Activated naive CD8-positive, alpha-beta T cell treated with anti-CD3 and anti-CD28 coated beads, Interleukin-2, amount 10 ng/mL, durations not matched to agents 7 days and 5 days (primary cell): ENCODE data around the gene CSRNP3. TPM values are rescaled to one million over a fixed set of nuclear protein-coding genes. Genes with fewer than 3 reads are reported as not detected.

ENCODE experiments used
- ATAC-seq: fragments of 150-1000 bp; cut with Tn5 transposase; one replicate; pipeline ENCODE4 v1.10.0; 2021; ENCODE audit warnings: low read depth, moderate library complexity
- POLR2A ChIA-PET: fragments of 350-600 bp; sonication (Branson Sonifier 250); formaldehyde crosslinking; loops from one replicate; lab custom pipeline; 2021; ENCODE audit warnings: antibody characterized with exemption; lab: Charles Lee
- DNase-seq: peaks from one replicate; pipeline ENCODE4 v3.0.0; 2021
- H3K27ac Mint-ChIP-seq: one replicate; pipeline ENCODE4 v1.8.0; 2022; ENCODE audit warnings: mild to moderate bottlenecking, mixed read lengths
- H3K27me3 Mint-ChIP-seq: one replicate; pipeline ENCODE4 v1.8.0; 2022; ENCODE audit warnings: mild to moderate bottlenecking, moderate library complexity, mixed read lengths
- H3K36me3 Mint-ChIP-seq: one replicate; pipeline ENCODE4 v1.8.0; 2021; ENCODE audit warnings: mild to moderate bottlenecking, mixed read lengths
- H3K4me1 Mint-ChIP-seq: one replicate; pipeline ENCODE4 v1.8.0; 2021; ENCODE audit warnings: mixed read lengths
- H3K4me3 Mint-ChIP-seq: one replicate; pipeline ENCODE4 v1.8.0; 2022; ENCODE audit warnings: mild to moderate bottlenecking, moderate library complexity, mixed read lengths
- H3K9me3 Mint-ChIP-seq: one replicate; pipeline ENCODE4 v1.8.0; 2021; ENCODE audit warnings: mixed read lengths
- total RNA-seq, 2 experiments: library from RNA; stranded (reverse); gene quantifications; one replicate each; pipeline ENCODE4 v1.2.3, GENCODE V29; 2021

Gene CSRNP3
- total RNA-seq, 2 experiments from 2014 or later, result not detected

DNA sequence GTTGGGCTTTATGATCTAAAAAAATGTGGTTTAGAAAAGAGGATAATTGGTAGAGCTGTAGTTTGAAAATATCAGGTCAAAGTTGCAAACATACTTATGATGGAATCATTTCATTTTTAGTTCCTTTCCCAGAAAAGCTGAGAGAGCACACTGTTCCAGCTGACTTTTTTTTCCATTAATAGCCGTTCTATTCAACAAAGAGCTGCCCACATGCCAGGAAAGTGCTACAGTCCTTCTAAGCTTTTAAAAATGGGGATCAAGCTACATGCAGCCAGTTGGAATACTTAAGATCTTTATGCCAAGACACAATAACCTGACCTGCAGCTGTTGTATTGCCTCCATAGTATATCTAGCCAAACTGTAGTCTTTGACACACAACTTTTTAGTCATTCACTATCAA, 213.0 kb downstream of the CSRNP3 start:
- no peaks in the 10 kb centered on the region for H3K9me3 Mint-ChIP-seq
- H3K27me3 Mint-ChIP-seq, result peaks cover 9% of the 10 kb centered on the region
- H3K4me3 Mint-ChIP-seq, result no peak overlapping the region
- ATAC-seq, result no peak
- no peaks in the 10 kb centered on the region for H3K4me1 Mint-ChIP-seq
- no peak for DNase-seq
- no peak overlapping the region for H3K27ac Mint-ChIP-seq
- POLR2A ChIA-PET, result no interaction called here
- no peaks in the 10 kb centered on the region for H3K36me3 Mint-ChIP-seq

DNA sequence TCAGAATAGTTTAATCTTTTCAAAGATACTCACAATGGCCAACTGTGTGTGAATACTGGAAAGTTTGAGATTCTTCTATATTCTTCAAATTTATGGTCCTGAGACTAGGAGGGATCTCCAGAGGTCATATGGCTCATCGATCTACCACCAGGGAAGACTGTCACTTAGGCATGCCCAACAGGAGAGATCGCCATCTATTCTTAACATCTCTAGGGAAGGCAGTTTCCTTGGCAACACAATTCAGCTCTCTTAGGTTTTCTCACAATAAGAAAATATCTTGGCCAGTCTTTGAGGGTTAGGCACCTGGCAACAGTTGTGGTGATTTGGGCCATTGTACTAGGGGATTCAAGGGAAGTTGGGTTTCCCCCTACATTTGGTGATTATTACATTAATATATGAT, 217.3 kb downstream of the CSRNP3 start:
- Mint-ChIP-seq H3K27ac (no peak overlapping the region), H3K4me1 (no peaks in the 10 kb centered on the region), H3K9me3 (no peaks in the 10 kb centered on the region), H3K27me3 (peaks cover 13% of the 10 kb centered on the region), H3K36me3 (no peaks in the 10 kb centered on the region), H3K4me3 (no peak overlapping the region)
- ATAC-seq, result no peak
- DNase-seq, result no peak
- POLR2A ChIA-PET, result no interaction called here

DNA sequence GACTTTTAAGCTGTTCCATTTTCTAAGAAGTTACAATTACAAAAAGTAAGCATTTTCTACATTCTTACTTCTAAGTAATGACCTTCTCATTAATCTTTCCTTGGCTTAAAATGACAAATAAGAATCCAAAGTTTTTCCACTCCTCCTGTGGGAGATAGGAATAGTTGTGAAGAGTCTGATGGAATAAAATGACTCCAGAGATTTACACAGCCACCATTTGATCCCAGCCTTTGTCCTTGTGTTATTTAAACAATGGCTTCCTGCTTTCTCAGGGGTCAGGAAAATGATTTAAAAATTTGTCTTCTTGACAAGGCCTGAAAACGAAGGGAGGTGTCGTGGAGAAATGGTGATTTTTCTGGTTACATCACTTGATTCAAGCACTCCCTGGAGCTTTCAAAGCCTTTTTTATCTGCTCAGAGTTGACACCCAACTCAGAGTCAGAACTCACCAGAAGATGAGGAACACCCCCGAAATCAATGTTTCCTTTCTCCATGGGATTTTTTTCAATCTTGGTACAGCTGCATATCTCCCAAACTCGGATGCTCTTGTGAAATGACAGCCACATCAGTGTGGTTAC, 218.0 kb downstream of the CSRNP3 start:
- Mint-ChIP-seq H3K4me3 (no peak overlapping the region), H3K27me3 (peaks cover 9% of the 10 kb centered on the region), H3K9me3 (no peaks in the 10 kb centered on the region), H3K27ac (no peak overlapping the region), H3K4me1 (no peaks in the 10 kb centered on the region), H3K36me3 (no peaks in the 10 kb centered on the region)
- ATAC-seq (no peak), DNase-seq (no peak)
- POLR2A ChIA-PET, result no interaction called here

DNA sequence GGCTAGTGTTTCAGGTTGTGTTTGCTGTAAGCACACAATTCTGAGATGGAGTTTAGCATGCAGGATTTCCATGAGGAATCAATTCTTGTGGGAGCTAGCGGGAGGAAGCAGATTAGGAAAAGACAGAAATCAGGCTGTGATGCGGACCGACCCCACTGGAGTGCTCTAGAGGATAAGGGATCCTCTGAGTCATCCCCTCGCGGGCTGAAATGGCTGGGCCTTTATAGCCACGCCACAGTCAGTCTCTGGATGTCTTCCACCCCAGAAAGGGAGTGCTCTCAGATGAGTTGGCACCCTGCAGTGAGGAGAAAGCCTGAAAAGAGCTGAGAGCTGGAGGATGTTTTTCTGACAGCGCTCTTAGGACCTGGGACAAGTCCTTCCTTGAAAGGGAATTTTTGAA, 222.1 kb downstream of the CSRNP3 start:
- ATAC-seq (no peak), DNase-seq (no peak)
- H3K4me1 Mint-ChIP-seq, result no peaks in the 10 kb centered on the region
- POLR2A ChIA-PET, result no interaction called here
- H3K27ac Mint-ChIP-seq, result no peak overlapping the region
- H3K9me3 Mint-ChIP-seq, result no peaks in the 10 kb centered on the region
- peaks cover 4% of the 10 kb centered on the region for H3K27me3 Mint-ChIP-seq
- no peaks in the 10 kb centered on the region for H3K36me3 Mint-ChIP-seq
- H3K4me3 Mint-ChIP-seq, result no peak overlapping the region

DNA sequence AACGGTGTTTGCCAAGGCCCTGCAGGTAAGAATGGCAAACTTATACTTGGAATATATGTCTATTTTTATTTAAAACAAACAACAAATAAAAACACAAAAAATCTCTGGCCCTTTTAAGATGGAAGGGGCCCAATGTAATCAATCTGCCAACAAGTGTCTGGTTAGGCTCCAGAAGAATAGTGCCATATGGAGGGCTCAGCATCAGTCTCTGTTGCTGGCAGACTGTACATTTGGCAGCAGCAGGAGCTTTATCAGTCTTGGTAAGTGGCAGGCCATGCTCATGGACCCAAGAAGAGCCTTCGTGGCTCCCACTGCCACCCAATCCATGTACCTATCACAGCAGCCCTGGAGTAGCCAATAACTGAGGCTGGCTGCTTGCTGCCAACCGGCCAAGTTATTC, 223.4 kb downstream of the CSRNP3 start:
- H3K9me3 Mint-ChIP-seq, result no peaks in the 10 kb centered on the region
- DNase-seq (no peak), ATAC-seq (no peak)
- H3K4me3 Mint-ChIP-seq, result no peak overlapping the region
- H3K4me1 Mint-ChIP-seq, result no peaks in the 10 kb centered on the region
- POLR2A ChIA-PET, result no interaction called here
- H3K36me3 Mint-ChIP-seq, result no peaks in the 10 kb centered on the region
- peaks cover 9% of the 10 kb centered on the region for H3K27me3 Mint-ChIP-seq
- H3K27ac Mint-ChIP-seq, result no peak overlapping the region

DNA sequence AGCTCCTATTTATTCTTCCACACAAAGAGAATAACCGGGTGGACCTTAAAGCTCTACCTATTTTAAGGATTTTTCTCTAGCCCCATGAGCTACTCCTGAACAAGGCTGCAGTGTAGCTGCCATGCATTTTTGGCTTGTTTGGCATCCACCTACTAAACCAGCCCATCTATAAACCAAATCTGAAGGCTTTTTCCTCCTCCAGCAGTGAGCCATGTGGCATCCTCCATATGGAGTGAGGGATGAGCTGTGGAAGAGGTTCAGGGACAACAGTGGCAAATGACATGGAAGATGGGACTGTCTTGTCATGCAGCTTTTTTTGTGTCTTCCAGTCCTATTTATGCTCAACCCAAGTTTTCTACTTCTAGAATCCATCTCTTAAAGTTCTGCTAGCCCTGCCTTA, 224.3 kb downstream of the CSRNP3 start:
- Mint-ChIP-seq H3K27me3 (peaks cover 5% of the 10 kb centered on the region), H3K4me3 (no peak overlapping the region), H3K36me3 (no peaks in the 10 kb centered on the region), H3K27ac (no peak overlapping the region), H3K9me3 (no peaks in the 10 kb centered on the region), H3K4me1 (no peaks in the 10 kb centered on the region)
- ATAC-seq (no peak), DNase-seq (no peak)
- POLR2A ChIA-PET, result no interaction called here

DNA sequence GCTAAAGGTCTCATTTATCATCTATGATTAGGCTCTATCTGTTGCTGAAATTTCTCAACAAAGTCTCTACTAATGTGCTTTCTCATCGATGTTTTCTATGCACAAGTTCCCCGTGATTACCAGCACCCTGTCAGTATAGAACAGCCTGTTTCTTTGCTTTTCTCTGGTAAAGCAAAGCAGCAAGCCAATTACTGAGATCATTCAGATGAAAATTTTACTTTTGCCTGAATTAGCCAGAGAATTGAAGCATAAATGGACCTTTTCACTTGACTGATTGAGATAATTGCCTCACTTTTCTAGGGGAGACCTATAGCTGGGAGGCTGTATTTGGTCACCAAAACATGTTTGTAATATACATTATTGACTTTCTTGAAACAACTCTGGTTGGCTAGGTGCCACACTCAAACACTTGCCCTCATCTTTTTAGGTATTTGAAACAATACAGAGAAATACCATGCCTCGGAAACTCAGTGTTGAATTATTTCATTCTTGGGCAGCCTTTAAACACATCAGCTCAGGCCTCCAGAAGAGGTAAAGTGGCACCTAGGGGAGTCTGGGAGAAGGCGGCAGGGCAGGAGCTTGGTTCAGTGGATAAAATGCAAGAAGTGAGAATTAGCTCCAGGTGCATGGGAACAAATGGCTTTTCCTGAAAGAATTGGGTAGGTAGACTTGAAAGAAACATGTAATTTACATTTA, 228.4 kb downstream of the CSRNP3 start:
- no peak overlapping the region for H3K4me3 Mint-ChIP-seq
- H3K9me3 Mint-ChIP-seq, result no peaks in the 10 kb centered on the region
- H3K27me3 Mint-ChIP-seq, result peaks cover 5% of the 10 kb centered on the region
- H3K4me1 Mint-ChIP-seq, result no peaks in the 10 kb centered on the region
- no peak overlapping the region for H3K27ac Mint-ChIP-seq
- H3K36me3 Mint-ChIP-seq, result no peaks in the 10 kb centered on the region
- POLR2A ChIA-PET, result no interaction called here
- DNase-seq (no peak), ATAC-seq (no peak)

DNA sequence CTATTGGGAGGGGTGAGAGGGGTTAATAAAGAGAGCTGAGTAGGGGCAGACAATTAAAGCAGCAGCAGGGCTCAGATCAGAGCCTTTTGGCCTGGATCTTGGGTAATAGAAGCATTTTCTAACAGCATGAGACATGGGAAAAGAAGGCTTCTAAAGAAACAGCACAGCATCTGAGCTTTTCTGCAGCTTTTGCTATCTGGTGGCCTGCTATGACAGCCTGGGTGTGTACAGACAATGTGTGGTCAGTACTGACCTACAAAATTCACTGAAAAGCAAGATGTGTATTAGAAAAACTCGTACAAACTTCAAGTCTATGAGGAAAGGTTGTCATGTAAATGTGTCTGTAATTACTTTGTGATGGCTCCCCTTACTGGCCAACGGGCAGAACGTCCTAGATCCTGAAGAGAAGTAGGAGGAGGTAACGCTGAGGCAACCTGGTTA, 229.0 kb downstream of the CSRNP3 start:
- H3K4me1 Mint-ChIP-seq, result no peaks in the 10 kb centered on the region
- H3K36me3 Mint-ChIP-seq, result no peaks in the 10 kb centered on the region
- H3K4me3 Mint-ChIP-seq, result no peak overlapping the region
- POLR2A ChIA-PET, result no interaction called here
- peaks cover 5% of the 10 kb centered on the region for H3K27me3 Mint-ChIP-seq
- no peak overlapping the region for H3K27ac Mint-ChIP-seq
- H3K9me3 Mint-ChIP-seq, result no peaks in the 10 kb centered on the region
- no peak for DNase-seq
- ATAC-seq, result no peak

DNA sequence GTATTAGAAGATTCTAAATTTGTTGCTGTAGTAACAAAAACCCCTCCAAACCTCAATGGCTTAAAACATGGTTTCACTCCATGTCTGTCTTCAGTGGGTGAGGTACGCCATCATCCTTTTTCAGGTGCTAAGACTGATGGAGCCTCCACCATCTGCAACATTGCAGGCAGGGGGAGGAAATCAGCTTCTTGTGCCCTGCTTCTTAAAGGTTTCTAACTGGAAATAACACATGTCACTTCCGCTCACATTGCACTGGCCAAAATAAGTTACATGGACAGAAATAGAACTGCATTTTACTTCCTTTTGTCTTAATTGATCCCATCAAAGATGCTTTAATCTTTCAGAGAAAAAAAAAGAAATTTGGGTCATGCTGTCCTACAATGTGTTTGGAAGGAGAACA, 230.4 kb downstream of the CSRNP3 start:
- H3K9me3 Mint-ChIP-seq, result no peaks in the 10 kb centered on the region
- H3K4me1 Mint-ChIP-seq, result no peaks in the 10 kb centered on the region
- no peak for ATAC-seq
- H3K27ac Mint-ChIP-seq, result no peak overlapping the region
- POLR2A ChIA-PET, result no interaction called here
- no peaks in the 10 kb centered on the region for H3K36me3 Mint-ChIP-seq
- no peak for DNase-seq
- peaks cover 7% of the 10 kb centered on the region for H3K27me3 Mint-ChIP-seq
- H3K4me3 Mint-ChIP-seq, result no peak overlapping the region

DNA sequence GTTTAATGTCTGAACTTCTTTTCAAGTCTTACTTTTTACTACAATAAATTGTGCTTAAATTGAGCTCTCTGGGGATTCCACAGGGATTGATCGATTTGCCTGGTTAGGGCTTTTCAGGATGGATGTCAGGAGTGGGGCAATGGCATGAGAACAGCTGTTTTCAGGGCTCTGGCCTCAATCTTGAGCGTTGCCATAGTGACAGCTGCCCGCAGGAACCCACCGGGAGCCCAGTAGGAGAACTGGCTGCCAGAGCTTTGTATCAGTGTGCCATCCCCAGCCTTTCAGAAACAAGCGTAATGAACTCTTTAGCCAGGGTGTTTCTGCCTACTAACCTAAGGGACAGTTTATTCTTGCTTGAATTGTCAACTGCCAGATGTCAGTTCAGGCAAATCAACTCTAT, 231.0 kb downstream of the CSRNP3 start:
- Mint-ChIP-seq H3K27ac (no peak overlapping the region), H3K36me3 (no peaks in the 10 kb centered on the region), H3K4me3 (no peak overlapping the region), H3K27me3 (peaks cover 7% of the 10 kb centered on the region), H3K9me3 (no peaks in the 10 kb centered on the region), H3K4me1 (no peaks in the 10 kb centered on the region)
- ATAC-seq (no peak), DNase-seq (no peak)
- POLR2A ChIA-PET, result no interaction called here

DNA sequence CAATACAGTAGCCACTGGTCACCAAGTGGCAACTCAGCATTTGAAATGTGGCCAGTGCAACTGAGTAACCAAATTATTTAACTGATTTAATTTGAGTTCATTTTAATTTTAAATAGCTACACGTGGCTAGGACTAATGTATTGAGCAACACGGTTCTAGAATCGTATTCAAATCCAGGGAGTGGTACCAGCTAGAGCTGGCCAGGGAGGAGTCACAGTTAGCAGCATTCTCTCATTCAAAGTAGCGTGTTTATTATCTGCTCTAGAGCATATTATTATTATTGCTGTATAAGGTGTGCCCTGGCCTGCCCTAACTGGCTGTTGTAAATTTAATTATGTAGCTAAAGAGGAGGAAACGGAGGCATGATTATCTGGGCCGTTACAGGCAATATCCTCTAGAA, 231.6 kb downstream of the CSRNP3 start:
- POLR2A ChIA-PET, result no interaction called here
- ATAC-seq (no peak), DNase-seq (no peak)
- H3K27me3 Mint-ChIP-seq, result peaks cover 7% of the 10 kb centered on the region
- no peak overlapping the region for H3K27ac Mint-ChIP-seq
- H3K4me3 Mint-ChIP-seq, result no peak overlapping the region
- H3K4me1 Mint-ChIP-seq, result no peaks in the 10 kb centered on the region
- H3K36me3 Mint-ChIP-seq, result no peaks in the 10 kb centered on the region
- H3K9me3 Mint-ChIP-seq, result no peaks in the 10 kb centered on the region

DNA sequence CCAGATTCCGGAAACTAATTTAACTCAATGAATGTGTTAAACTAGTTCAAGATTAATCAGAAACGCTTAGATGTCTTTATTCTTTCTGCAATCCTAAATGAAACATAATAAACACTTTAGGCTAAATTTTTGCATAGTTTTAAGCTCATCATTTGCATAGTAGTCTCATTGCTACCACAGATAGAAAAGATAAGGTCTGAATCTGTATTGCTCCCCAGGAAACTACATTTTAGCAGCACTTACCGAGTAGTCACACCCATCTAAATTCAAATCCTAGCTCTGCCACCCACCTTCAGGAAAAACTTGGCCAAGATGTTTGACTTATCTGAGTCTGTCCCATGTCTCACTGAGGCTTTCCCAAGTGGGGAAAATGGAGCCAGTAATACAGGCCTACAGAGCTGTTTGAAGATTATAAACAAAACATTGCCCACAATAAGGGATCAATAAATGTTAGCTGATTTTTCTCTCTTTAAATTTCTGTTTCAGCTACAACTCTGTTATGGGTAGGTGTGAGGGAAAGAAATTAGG, 237.5 kb downstream of the CSRNP3 start:
- Mint-ChIP-seq H3K9me3 (no peaks in the 10 kb centered on the region), H3K36me3 (no peaks in the 10 kb centered on the region), H3K27me3 (peaks cover 3% of the 10 kb centered on the region), H3K27ac (no peak overlapping the region), H3K4me1 (no peaks in the 10 kb centered on the region), H3K4me3 (no peak overlapping the region)
- ATAC-seq (no peak), DNase-seq (no peak)
- POLR2A ChIA-PET, result no interaction called here

DNA sequence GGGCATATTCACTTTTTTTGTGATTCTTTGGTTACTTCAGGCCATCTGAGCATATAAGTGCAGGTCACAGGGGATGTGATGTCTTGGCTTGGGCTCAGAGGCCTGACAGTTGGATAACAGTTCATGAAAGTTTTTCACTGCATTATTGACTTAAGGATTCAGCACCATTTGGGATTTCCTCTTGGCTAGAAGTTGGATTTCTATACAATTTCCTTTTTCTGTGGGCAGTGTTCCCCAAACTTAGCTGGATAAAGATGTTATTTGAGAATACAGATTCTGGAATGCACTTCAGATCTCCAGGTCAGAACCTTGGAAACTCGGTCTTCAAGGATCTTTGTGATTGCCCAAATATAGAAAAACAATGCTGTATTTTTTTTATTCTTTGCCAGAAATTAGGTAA, 246.6 kb downstream of the CSRNP3 start:
- no peak overlapping the region for H3K27ac Mint-ChIP-seq
- H3K27me3 Mint-ChIP-seq, result peaks cover 13% of the 10 kb centered on the region
- POLR2A ChIA-PET, result no interaction called here
- no peaks in the 10 kb centered on the region for H3K36me3 Mint-ChIP-seq
- H3K4me3 Mint-ChIP-seq, result no peak overlapping the region
- no peaks in the 10 kb centered on the region for H3K4me1 Mint-ChIP-seq
- DNase-seq, result no peak
- no peak for ATAC-seq
- no peaks in the 10 kb centered on the region for H3K9me3 Mint-ChIP-seq

DNA sequence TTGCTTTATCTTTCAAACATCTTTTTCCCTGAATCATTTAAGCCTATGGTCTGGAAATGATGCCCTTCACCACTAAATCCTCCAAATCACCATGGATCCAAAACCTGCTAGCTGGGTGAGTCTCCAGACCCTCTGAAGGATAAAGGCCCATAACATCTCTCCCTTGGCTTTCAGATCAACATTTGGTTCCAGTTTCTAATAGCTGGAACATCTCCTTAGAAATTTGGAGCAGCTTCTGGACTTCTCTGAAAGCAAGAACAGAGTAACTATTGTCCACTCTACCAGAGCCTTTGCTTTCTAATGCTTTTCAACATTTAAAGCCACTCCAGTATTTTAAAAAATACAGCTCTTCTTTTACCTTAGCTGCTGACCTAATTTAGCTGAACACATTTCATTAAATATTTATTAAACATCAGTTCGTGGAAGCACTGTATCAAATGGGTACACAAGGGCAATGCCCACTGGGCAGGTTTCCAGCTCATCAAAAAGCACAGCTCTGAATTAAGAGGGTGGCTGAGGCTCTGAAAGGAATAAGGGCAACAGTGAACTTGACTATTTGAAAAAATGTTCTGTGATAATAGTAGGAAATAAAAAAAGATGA, 249.2 kb downstream of the CSRNP3 start:
- Mint-ChIP-seq H3K9me3 (no peaks in the 10 kb centered on the region), H3K36me3 (no peaks in the 10 kb centered on the region), H3K27me3 (peaks cover 13% of the 10 kb centered on the region), H3K4me3 (no peak overlapping the region), H3K27ac (no peak overlapping the region), H3K4me1 (no peaks in the 10 kb centered on the region)
- DNase-seq (no peak), ATAC-seq (no peak)
- POLR2A ChIA-PET, result no interaction called here
